HepG2 (cell line): Measurements from ENCODE around the gene CEBPB. TPM values are rescaled to one million over a fixed set of nuclear protein-coding genes. Genes with fewer than 3 reads are reported as not detected.
A peak's percentile ranks its signal among the peaks of the same experiment; 100 is the strongest.

Source experiments
- BRD4 ChIP-seq: sonication (generic); formaldehyde crosslinking; IDR thresholded peaks from 2 replicates; pipeline ENCODE4 v1.4.0; 2020; ENCODE audit warnings: missing genetic modification reagents
- CENPT ChIP-seq: sonication (generic); formaldehyde crosslinking; IDR thresholded peaks from 2 replicates; pipeline ENCODE4 v1.8.0; 2022; ENCODE audit warnings: low read depth, mild to moderate bottlenecking, moderate library complexity, missing genetic modification reagents
- EHMT2 ChIP-seq: fragments of 200-600 bp; sonication (generic); IDR thresholded peaks from 2 replicates; pipeline ENCODE4 v1.7.0; 2017; ENCODE audit warnings: antibody characterized with exemption, low read depth, low read length, borderline replicate concordance
- ETS1 ChIP-seq: sonication (generic); formaldehyde crosslinking; IDR thresholded peaks from 2 replicates; pipeline ENCODE4 v1.4.0; 2020; ENCODE audit warnings: missing genetic modification reagents
- HDAC2 ChIP-seq: sonication (generic); formaldehyde crosslinking; IDR thresholded peaks from 2 replicates; pipeline ENCODE4 v1.4.0; 2020; ENCODE audit warnings: missing genetic modification reagents
- HNF4G ChIP-seq, 2 experiments: sonication (generic) in 1 of 2; formaldehyde crosslinking in 1 of 2; IDR thresholded peaks; 2 replicates each; pipeline versions ENCODE4 v1.4.0 to v1.6.1; 2011 to 2020; ENCODE audit warnings: borderline replicate concordance in 2 of 2, low read depth in 2 of 2, mild to moderate bottlenecking in 2 of 2, low read length in 1 of 2, missing genetic modification reagents in 1 of 2, moderate library complexity in 1 of 2
- HNRNPUL1 ChIP-seq: fragments of 200-400 bp; formaldehyde crosslinking; IDR thresholded peaks from 2 replicates; pipeline ENCODE4 v1.6.1; 2017; ENCODE audit warnings: low read depth, mild to moderate bottlenecking, low read length, moderate library complexity
- ISX ChIP-seq: sonication (generic); formaldehyde crosslinking; conservative IDR thresholded peaks from 2 replicates; pipeline ENCODE4 v1.5.0; 2020; ENCODE audit warnings: missing genetic modification reagents
- KLF16 ChIP-seq, 2 experiments: sonication (generic) in 1 of 2; formaldehyde crosslinking in 1 of 2; IDR thresholded peaks; 2 replicates each; pipeline versions ENCODE4 v1.6.1 to v1.8.0; 2016 to 2023; ENCODE audit warnings: missing genetic modification reagents in 2 of 2, missing compliant biosample characterization in 1 of 2
- KLF9 ChIP-seq: IDR thresholded peaks from 2 replicates; pipeline ENCODE4 v1.6.1; 2016; ENCODE audit warnings: low read depth
- PAWR ChIP-seq: sonication (generic); formaldehyde crosslinking; IDR thresholded peaks from 2 replicates; pipeline ENCODE4 v1.4.0; 2020; ENCODE audit warnings: missing genetic modification reagents, mild to moderate bottlenecking, borderline replicate concordance
- PCBP2 ChIP-seq: fragments of 200-400 bp; formaldehyde crosslinking; optimal IDR thresholded peaks from 2 replicates; pipeline ENCODE3; 2018; ENCODE audit warnings: low read length, low read depth; ENCODE audit not compliant: poor library complexity, severe bottlenecking
- PREB ChIP-seq: sonication (generic); formaldehyde crosslinking; IDR thresholded peaks from 2 replicates; pipeline ENCODE4 v1.4.0; 2020; ENCODE audit warnings: missing genetic modification reagents
- SAFB2 ChIP-seq: sonication (generic); formaldehyde crosslinking; IDR thresholded peaks from 2 replicates; pipeline ENCODE4 v1.5.1; 2020; ENCODE audit warnings: missing genetic modification reagents, low read depth, mild to moderate bottlenecking, borderline replicate concordance
- SIX4 ChIP-seq: sonication (generic); formaldehyde crosslinking; IDR thresholded peaks from 2 replicates; pipeline ENCODE4 v1.4.0; 2020; ENCODE audit warnings: missing genetic modification reagents
- ZKSCAN8 ChIP-seq: IDR thresholded peaks from 2 replicates; pipeline ENCODE4 v1.6.1; 2016; ENCODE audit warnings: borderline replicate concordance, missing genetic modification reagents, missing compliant biosample characterization
- ZMYM4 ChIP-seq: sonication (generic); formaldehyde crosslinking; IDR thresholded peaks from 2 replicates; pipeline ENCODE4 v1.8.1; 2023; ENCODE audit warnings: mild to moderate bottlenecking, missing genetic modification reagents
- ZNF230 ChIP-seq: sonication (generic); formaldehyde crosslinking; IDR thresholded peaks from 2 replicates; pipeline ENCODE4 v1.4.0; 2020; ENCODE audit warnings: mild to moderate bottlenecking, missing genetic modification reagents
- ZNF350 ChIP-seq: sonication (generic); formaldehyde crosslinking; IDR thresholded peaks from 2 replicates; pipeline ENCODE4 v1.4.0; 2020; ENCODE audit warnings: mild to moderate bottlenecking, low read depth, missing genetic modification reagents, borderline replicate concordance
- ZNF460 ChIP-seq: sonication (generic); formaldehyde crosslinking; IDR thresholded peaks from 2 replicates; pipeline ENCODE4 v1.5.1; 2020; ENCODE audit warnings: missing genetic modification reagents, mild to moderate bottlenecking, borderline replicate concordance
- polyA plus RNA-seq, 8 experiments: library from polyadenylated mRNA; depleted of rRNA in 3 of 8; stranded (reverse) in 7 of 8; unstranded in 1 of 8; fragments of >200 nt; fragmentation: Illumina TruSeq in 4 of 8; extraction: Trizol in 4 of 8; gene quantifications; 2 replicates each; pipeline versions ENCODE4 v1.2.1 to v1.2.3, GENCODE V29; 2011 to 2016; ENCODE audit warnings: low read depth in 4 of 8, missing spikeins in 1 of 8, mixed read lengths in 1 of 8; ENCODE audit not compliant: insufficient read depth in 1 of 8
- total RNA-seq, 5 experiments: library from RNA; depleted of rRNA; stranded (reverse); fragments of >200 nt; fragmentation: Illumina TruSeq; extraction: Trizol; gene quantifications; 2 replicates each; pipeline ENCODE4 v1.2.3, GENCODE V29; 2016; ENCODE audit warnings: low read depth in 1 of 5
- TF ChIP-seq, protein P1 (sequence below), 2 experiments: sonication (generic) in 1 of 2; formaldehyde crosslinking in 1 of 2; IDR thresholded peaks; 2 replicates each; pipeline versions ENCODE4 v1.4.0 to v1.6.1; 2018 to 2020; ENCODE audit warnings: missing genetic modification reagents in 2 of 2, borderline replicate concordance in 1 of 2, low read depth in 1 of 2, mild to moderate bottlenecking in 1 of 2, missing biosample characterization in 1 of 2
- TF ChIP-seq, protein P2 (sequence below): IDR thresholded peaks from 2 replicates; pipeline ENCODE4 v1.6.1; 2018; ENCODE audit warnings: missing genetic modification reagents
- TF ChIP-seq, protein P3 (sequence below): IDR thresholded peaks from 2 replicates; pipeline ENCODE4 v1.6.1; 2016; ENCODE audit warnings: control low read depth

Gene CEBPB
- total and polyA plus RNA-seq, 2 of the 13 experiments (the other 11 are each of a cell fraction or from before 2014, with no cell fraction given): 18.5 to 28.2 TPM

GRCh38 chr20:50193199-50193835, 2.7 kb downstream of the CEBPB start (continued):
- no peak for TF ChIP-seq KLF9 (CRISPR knock-in tag)
- TF ChIP-seq ISX (CRISPR knock-in tag): no peak
- TF ChIP-seq ETS1: no peak
- TF ChIP-seq PREB: no peak
- TF ChIP-seq, protein P1, sequence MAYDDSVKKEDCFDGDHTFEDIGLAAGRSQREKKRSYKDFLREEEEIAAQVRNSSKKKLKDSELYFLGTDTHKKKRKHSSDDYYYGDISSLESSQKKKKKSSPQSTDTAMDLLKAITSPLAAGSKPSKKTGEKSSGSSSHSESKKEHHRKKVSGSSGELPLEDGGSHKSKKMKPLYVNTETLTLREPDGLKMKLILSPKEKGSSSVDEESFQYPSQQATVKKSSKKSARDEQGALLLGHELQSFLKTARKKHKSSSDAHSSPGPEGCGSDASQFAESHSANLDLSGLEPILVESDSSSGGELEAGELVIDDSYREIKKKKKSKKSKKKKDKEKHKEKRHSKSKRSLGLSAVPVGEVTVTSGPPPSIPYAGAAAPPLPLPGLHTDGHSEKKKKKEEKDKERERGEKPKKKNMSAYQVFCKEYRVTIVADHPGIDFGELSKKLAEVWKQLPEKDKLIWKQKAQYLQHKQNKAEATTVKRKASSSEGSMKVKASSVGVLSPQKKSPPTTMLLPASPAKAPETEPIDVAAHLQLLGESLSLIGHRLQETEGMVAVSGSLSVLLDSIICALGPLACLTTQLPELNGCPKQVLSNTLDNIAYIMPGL (CRISPR knock-in tag; IDR thresholded peaks at IDR 0.05; ENCODE audit: borderline replicate concordance in 1 of 2, low read depth in 1 of 2): no peak
- TF ChIP-seq SIX4: no peak
- TF ChIP-seq ZNF460 (CRISPR knock-in tag): no peak
- TF ChIP-seq HDAC2: no peak
- TF ChIP-seq PCBP2: no peak
- no peak for TF ChIP-seq ZKSCAN8 (CRISPR knock-in tag)
- TF ChIP-seq KLF16 (CRISPR knock-in tag; IDR thresholded peaks at IDR 0.05): peak in 1 of 2 experiments; percentile 34; a peak in 1 of 4 replicates
- no peak for TF ChIP-seq EHMT2
- no peak; the same call in 1 of the 2 replicates for TF ChIP-seq ZMYM4
- no peak for TF ChIP-seq ZNF350 (CRISPR knock-in tag)
- TF ChIP-seq CENPT (CRISPR knock-in tag): 0 out of 2 replicates have a peak, but pooled peaks have one; percentile 17
- TF ChIP-seq ZNF230 (CRISPR knock-in tag): no peak
- TF ChIP-seq, protein P2, sequence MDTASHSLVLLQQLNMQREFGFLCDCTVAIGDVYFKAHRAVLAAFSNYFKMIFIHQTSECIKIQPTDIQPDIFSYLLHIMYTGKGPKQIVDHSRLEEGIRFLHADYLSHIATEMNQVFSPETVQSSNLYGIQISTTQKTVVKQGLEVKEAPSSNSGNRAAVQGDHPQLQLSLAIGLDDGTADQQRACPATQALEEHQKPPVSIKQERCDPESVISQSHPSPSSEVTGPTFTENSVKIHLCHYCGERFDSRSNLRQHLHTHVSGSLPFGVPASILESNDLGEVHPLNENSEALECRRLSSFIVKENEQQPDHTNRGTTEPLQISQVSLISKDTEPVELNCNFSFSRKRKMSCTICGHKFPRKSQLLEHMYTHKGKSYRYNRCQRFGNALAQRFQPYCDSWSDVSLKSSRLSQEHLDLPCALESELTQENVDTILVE (CRISPR knock-in tag): no peak; the same call in 1 of the 2 replicates
- no peak for TF ChIP-seq PAWR
- TF ChIP-seq BRD4 (CRISPR knock-in tag): no peak
- no peak for TF ChIP-seq HNRNPUL1
- TF ChIP-seq, protein P3, sequence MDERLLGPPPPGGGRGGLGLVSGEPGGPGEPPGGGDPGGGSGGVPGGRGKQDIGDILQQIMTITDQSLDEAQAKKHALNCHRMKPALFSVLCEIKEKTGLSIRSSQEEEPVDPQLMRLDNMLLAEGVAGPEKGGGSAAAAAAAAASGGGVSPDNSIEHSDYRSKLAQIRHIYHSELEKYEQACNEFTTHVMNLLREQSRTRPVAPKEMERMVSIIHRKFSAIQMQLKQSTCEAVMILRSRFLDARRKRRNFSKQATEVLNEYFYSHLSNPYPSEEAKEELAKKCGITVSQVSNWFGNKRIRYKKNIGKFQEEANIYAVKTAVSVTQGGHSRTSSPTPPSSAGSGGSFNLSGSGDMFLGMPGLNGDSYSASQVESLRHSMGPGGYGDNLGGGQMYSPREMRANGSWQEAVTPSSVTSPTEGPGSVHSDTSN (CRISPR knock-in tag): no peak
- no peak for TF ChIP-seq HNF4G (IDR thresholded peaks at IDR 0.05; ENCODE audit: borderline replicate concordance, low read depth, low read length)
- peak; percentile 75; the same call in 1 of the 2 replicates for TF ChIP-seq HNF4G (CRISPR knock-in tag; IDR thresholded peaks at IDR 0.05; ENCODE audit: borderline replicate concordance, low read depth)
- TF ChIP-seq SAFB2 (CRISPR knock-in tag): no peak
